ENCODE results near the gene CDH23. TPM values are rescaled to one million over a fixed set of nuclear protein-coding genes. Genes with fewer than 3 reads are reported as not detected.

Gene CDH23
- total RNA-seq, 1 donor from 2014 or later, result 0.29 TPM

- Mint-ChIP-seq H3K27me3 (peaks cover 1% of the 10 kb centered on the region), H3K27ac (no peak overlapping the region), H3K36me3 (ENCODE audit: low read depth) (no peaks in the 10 kb centered on the region), H3K4me1 (no peaks in the 10 kb centered on the region), H3K9me3 (no peaks in the 10 kb centered on the region), H3K4me3 (no peak overlapping the region)
- no peak for TF ChIP-seq CTCF (IDR thresholded peaks at IDR 0.05)
- intact Hi-C loops (cut with micrococcal nuclease), result no loop called here
- ChIA-PET CTCF (no interaction called here), POLR2A (no interaction called here)
- DNase-seq (no peak), ATAC-seq (ENCODE audit: low read depth) (no peak)
Observed at GRCh38 chr10:71543608-71544170, 147.0 kb downstream of the CDH23 start.

DNA sequence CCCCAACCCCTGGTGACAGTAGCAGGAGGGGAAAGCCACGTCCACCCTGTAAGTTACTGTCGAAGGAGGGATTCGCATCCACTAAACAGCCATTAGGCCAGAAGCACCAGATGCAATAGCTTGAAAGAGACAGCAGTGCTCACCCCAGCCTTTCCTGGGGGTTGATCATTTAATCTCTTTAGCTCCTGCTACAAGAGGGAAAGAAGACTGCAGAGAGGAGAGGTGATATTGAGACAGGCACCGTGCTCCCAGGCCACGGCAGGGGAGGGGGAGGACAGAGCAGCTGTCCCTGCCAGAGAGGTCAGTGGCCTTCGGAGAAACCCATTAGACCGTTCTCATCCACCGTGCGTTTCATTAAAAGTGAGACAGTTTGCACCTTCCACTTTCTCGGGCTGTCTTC lies 148.3 kb downstream of the CDH23 start:
- Mint-ChIP-seq H3K4me1 (no peaks in the 10 kb centered on the region), H3K27me3 (peaks cover 1% of the 10 kb centered on the region), H3K27ac (no peak overlapping the region), H3K9me3 (no peaks in the 10 kb centered on the region), H3K36me3 (ENCODE audit: low read depth) (no peaks in the 10 kb centered on the region), H3K4me3 (no peak overlapping the region)
- intact Hi-C loops (cut with micrococcal nuclease), result no loop called here
- DNase-seq (no peak), ATAC-seq (ENCODE audit: low read depth) (no peak)
- CTCF ChIA-PET, result no interaction called here
- POLR2A ChIA-PET, result no interaction called here
- no peak for TF ChIP-seq CTCF (IDR thresholded peaks at IDR 0.05)

GRCh38 chr10:71546220-71546619 lies 149.5 kb downstream of the CDH23 start:
- no peak overlapping the region for H3K27ac Mint-ChIP-seq
- intact Hi-C loops (cut with micrococcal nuclease), result no loop called here
- H3K4me3 Mint-ChIP-seq, result no peak overlapping the region
- H3K9me3 Mint-ChIP-seq, result no peaks in the 10 kb centered on the region
- ChIA-PET CTCF (no interaction called here), POLR2A (no interaction called here)
- peaks cover 1% of the 10 kb centered on the region for H3K27me3 Mint-ChIP-seq
- no peaks in the 10 kb centered on the region for H3K4me1 Mint-ChIP-seq
- no peak for TF ChIP-seq CTCF (IDR thresholded peaks at IDR 0.05)
- no peak for DNase-seq
- no peak for ATAC-seq (ENCODE audit: low read depth)
- no peaks in the 10 kb centered on the region for H3K36me3 Mint-ChIP-seq (ENCODE audit: low read depth)

GRCh38 chr10:71547312-71547711 lies 150.6 kb downstream of the CDH23 start:
- intact Hi-C loops (cut with micrococcal nuclease), result no loop called here
- POLR2A ChIA-PET, result no interaction called here
- peaks cover 1% of the 10 kb centered on the region for H3K27me3 Mint-ChIP-seq
- no peaks in the 10 kb centered on the region for H3K4me1 Mint-ChIP-seq
- CTCF ChIA-PET, result no interaction called here
- no peak overlapping the region for H3K27ac Mint-ChIP-seq
- ATAC-seq (ENCODE audit: low read depth) (no peak), DNase-seq (no peak)
- H3K36me3 Mint-ChIP-seq (ENCODE audit: low read depth), result no peaks in the 10 kb centered on the region
- TF ChIP-seq CTCF (IDR thresholded peaks at IDR 0.05), result no peak
- no peak overlapping the region for H3K4me3 Mint-ChIP-seq
- H3K9me3 Mint-ChIP-seq, result no peaks in the 10 kb centered on the region

DNA sequence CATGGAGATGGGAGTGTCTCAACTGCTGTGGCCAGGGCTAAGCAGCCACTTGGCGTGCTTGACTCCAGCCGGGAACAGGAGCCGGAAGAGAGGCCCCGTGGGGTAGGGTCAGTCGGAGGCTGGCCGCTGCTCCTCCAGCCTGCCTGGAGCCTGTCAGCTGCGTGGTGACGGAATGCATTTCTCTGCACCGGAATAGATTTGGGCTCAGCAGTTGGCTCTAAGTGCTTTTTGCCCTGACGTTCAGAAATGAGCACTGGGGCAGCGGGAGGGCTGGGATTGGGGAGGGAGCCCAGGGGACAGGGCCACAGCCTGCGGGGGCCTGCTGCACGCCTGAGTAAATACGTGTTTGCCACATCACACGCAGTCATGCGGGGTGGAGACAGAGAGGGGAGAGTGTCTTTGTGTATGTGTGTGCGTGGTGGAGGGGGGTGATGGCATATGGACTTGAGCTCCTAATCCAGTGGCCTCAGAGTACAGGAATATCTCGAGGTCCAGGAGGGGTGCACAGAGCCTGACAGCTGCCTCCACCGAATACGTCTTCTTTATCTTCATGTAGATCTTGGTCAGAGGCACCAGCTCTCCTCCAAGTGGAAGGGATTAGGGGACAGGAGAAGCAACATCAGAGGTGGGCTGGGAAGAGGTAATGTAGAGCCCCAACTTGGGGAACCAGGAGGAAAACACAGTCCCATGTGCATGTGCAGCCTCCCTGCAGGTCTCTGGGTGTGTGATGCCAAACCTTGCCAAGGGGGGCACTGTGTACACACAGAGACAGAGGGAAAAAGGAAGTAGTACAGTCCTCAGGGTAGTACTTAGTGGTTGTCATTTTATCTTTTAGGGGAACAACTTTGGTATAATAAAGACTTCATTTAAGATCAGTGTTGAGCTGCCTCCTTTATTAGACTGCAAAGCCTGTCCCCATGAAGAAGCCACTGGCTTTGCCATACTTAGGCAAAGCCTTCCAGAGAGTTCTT lies 151.4 kb downstream of the CDH23 start:
- POLR2A ChIA-PET, result no interaction called here
- Mint-ChIP-seq H3K4me3 (no peak overlapping the region), H3K9me3 (no peaks in the 10 kb centered on the region), H3K4me1 (no peaks in the 10 kb centered on the region), H3K27me3 (peaks cover 1% of the 10 kb centered on the region), H3K27ac (no peak overlapping the region), H3K36me3 (ENCODE audit: low read depth) (no peaks in the 10 kb centered on the region)
- DNase-seq, result no peak
- TF ChIP-seq CTCF (IDR thresholded peaks at IDR 0.05), result no peak
- ATAC-seq (ENCODE audit: low read depth), result peak; percentile 40
- CTCF ChIA-PET, result no interaction called here
- intact Hi-C loops (cut with micrococcal nuclease), result no loop called here

Measured in activated B cell treated with CpG ODN at 0.5 μM for 24 hours (primary cell).